NCI-H1930 (cell line): ENCODE measurements around the gene DYNLRB1.

Experiments used
- DNase-seq, 2 experiments: peaks; one replicate each; lab custom pipeline; 2025; lab: John Stamatoyannopoulos, UW

Gene DYNLRB1

DNA sequence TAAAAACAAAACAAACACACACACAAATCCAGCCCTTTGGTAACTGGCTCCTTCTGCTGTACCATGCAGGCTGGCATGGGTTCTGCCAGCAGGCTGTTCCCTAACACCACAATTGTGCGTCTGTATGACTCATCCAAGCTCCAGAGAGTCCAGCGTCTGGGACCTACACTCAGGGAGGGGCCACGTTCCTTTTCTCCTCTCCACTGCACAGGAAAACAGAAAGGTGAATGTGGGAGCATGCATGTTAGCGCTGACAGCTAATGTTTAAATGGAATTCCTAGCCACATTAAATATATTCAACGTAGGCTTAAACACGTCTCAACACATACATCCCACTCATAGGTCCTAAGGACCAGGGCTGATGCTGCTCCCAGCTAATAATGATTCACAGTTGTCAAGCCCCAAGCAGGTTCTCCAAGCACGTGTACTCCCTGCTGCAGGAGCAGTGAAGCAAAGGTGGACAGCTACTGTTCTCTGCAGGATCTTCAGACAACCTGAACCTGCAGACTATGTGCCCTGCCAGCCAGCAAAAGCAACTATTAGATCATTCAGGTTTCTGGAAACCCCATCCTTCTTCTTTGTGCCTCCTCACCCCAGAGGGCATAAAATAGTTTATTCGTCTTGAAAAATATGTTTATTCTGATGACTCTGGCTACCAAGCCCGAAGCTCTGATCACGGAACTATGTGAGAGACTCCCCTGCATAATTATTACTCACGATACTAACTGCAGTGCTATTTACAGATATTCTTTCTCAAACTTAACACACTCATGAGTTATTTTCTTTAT lies 63.2 kb downstream of the DYNLRB1 start:
- DNase-seq, result no peak

DNA sequence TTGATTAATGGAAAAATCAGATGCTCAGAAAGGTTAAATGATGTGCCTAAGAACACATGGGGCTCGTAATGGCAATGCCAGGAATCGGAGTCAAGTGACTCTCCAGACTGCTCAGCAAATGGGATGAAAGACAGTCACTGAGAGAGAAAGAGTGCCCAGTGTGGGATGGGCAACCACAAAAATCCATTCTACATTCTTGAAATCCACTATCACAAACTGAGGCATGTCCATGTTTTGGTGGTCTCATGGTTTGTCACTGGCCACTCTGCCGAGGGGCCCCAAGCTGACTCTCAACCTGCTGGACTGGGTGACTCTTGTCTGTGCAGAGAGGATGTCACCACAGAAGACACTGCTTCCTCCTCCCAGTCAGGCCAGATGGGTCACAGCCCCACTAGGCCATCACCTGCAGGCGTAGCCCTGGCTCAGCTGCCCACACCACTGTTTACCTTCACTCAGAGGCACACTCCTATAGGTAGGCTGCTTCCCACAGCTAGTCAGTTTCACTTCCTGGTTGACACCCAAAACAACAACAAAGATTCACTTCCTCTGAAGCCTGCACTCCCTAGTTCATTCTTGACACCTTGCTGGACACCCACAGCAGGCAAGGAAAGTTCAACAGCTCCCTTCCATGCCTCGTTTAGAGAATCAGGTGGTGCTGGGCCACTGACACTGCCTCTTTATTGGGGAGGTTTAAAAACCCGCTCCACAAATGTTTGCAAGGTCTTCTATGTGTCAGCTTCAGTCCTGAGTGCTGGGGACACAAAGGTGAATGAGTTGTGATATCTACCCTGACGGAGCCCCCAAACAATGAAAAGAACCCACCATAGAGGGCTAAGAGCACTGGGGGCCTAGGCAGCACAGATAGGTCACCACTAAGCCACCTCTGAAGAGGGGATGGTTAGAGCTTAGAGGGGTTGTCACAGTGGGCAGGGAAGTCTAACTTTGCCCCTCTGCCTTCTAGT lies 64.0 kb downstream of the DYNLRB1 start:
- DNase-seq, result no peak

DNA sequence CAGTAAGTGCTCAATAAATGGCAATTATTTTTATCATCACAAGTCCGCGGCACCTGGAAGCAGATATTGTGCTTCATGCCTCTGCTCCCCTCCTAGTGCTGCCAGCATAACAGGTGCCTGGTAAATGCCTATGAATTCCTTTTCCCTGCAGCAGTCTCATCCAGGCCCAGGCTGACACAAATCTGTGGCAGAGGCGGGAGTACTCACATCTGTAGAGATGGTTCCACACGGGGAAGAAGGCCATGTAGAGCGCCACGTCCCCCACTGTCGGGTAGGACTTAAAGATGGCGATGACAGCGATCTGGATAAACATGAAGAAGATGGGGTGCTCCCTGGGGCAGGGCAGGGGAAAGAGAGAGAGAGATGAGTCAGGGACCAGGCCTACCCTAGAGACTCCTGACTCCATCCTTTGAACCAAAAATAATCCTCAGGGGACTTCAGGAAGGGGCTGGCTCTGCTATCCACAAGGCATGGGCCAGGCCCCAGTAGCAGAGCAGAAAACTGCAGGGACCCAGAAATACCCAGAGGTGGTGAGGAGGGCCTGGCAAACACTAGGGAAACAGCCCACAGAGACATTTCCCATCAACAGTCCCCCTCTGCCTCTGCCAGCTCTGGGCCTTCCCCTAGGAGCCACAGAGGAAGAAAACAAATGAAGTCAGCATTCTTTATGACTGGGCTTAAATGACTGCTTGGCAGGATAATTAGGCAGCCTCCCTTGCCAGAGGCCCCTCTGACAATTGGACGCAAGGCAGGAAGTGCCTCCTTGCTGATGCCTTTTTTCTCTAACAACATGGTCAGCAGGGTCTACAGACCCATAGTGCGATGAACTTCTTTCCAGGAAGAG lies 65.3 kb downstream of the DYNLRB1 start:
- no peak for DNase-seq

DNA sequence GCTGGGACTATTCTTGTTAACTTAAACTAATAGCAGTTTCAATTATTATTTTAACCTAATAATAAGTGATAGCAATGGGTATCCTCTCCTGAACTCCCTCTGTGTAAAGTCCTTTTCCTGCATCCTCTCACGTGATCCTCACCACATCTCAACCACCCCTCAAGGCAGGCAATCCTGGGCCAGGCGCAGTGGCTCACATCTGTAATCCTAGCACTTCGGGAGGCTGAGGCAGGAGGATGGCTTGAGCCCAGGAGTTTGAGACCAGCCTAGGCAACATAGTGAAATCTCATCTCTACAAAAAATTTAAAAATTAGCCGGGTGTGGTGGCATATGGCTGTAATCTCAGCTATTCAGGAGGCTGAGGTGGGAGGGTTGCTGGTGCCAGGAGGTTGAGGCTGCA lies 66.0 kb downstream of the DYNLRB1 start:
- no peak for DNase-seq

DNA sequence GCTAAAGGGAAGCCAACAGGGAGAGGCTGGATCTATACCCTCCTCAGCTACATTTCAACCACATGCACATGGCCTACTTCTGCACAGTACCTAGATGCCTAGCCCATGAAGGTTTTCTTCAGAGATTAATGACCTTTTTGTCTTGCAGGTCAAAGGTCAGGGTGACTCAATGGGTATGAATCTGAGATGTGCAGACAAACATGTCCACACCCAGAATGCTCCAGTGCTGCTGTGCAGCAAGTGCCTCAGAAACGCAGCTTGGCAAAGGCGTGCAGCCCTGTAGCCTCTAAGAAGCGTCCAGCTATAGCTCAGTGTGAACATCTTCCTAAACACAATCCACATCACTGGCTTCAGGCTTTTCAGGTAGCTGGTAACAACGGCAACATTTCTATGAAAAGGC lies 66.7 kb downstream of the DYNLRB1 start:
- DNase-seq, result no peak

DNA sequence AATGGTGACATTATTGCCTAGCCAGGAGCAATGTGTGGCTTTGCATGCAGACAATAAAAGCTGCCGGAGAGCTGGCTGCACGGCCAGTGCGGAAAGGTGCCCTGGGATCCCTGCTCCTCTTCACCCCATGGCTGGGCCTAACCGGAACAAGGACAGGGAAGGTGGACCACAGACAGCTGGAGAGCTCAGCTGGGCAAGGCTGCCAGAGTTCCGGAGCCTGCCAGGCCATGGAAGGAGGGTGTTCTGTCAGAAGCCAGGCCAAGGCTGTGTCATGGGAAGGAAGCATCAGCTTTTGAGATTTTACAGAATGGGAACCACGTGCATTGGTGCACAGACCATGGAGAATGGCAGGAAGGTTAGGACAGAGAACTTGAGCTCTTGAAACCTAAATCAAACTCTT lies 67.3 kb downstream of the DYNLRB1 start:
- no peak for DNase-seq

DNA sequence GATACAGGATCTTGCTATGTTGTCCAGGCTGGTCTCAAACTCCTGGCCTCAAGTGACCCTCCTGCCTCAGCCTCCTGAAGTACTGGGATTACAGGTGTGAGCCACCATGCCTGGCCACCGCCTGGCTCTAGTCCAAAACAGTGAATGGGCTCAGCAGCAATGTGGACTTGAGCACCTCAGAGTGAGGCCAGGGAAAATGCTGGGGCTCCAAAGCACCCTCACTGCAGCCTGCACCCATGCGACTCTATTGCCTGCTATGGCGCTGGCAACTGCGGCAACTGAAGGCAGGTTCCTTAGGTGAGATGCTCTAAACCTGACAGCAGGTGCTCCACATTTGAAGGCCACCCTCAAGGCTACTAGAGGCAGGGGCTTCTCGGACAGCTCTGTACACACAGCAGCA lies 68.8 kb downstream of the DYNLRB1 start:
- no peak for DNase-seq

DNA sequence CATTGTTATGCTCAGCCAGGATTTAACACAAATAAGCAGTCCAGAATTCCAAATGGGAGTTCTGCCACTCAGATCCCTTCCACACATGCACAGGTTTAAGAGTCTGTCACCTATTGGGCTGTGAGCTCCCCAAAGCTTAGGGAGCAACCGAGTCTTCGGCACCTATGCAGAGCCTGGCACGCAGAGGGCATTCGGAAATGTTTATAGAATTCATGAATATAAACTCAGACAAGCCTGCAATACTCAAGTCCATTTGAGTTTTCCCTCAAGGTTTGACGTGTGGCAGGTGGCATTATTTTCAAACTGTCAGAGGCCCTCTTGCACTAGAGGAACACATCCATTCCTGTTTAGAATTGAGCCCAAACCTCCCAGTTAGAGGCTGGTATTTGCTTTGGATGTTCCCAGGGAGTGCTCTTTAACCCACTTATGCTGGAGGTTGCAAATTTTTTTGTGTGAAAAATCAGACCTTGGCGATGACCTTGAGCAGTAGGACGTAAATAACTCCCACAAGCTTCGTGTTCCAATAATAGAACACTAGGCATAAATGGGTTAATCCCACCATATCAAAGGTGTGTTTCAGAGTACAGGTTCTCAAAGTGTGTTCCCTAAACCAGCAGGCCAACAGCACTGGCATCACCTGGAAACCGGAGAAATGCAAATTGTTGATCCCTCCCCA lies 70.4 kb downstream of the DYNLRB1 start:
- DNase-seq, result no peak
